NCI-H2029 treated with DMSO at 0.1 percent for 48 hours (cell line): Measurements from ENCODE around the gene ZNF319.
A peak's percentile ranks its signal among the peaks of the same experiment; 100 is the strongest.

Source experiments
- DNase-seq: peaks from one replicate; lab custom pipeline; 2025; lab: John Stamatoyannopoulos, UW

ZNF319 gene

GRCh38 chr16:57956270-57956808, 44.1 kb downstream of the ZNF319 start:
- DNase-seq: no peak

GRCh38 chr16:57955572-57956188, 44.8 kb downstream of the ZNF319 start:
- peak; percentile 52 for DNase-seq

GRCh38 chr16:57953857-57954256, 46.6 kb downstream of the ZNF319 start:
- DNase-seq: no peak

GRCh38 chr16:57952909-57953308, 47.6 kb downstream of the ZNF319 start:
- DNase-seq: no peak

GRCh38 chr16:57951204-57951960, 49.1 kb downstream of the ZNF319 start:
- no peak for DNase-seq

- DNase-seq: no peak
Observed at GRCh38 chr16:57950382-57950781, 50.1 kb downstream of the ZNF319 start.

GRCh38 chr16:57949595-57950238, 50.8 kb downstream of the ZNF319 start:
- no peak for DNase-seq

GRCh38 chr16:57949013-57949412, 51.5 kb downstream of the ZNF319 start:
- DNase-seq: no peak

- DNase-seq: no peak
Observed at GRCh38 chr16:57948027-57948426, 52.4 kb downstream of the ZNF319 start.

- no peak for DNase-seq
Observed at GRCh38 chr16:57947261-57947660, 53.2 kb downstream of the ZNF319 start.

- no peak for DNase-seq
Observed at GRCh38 chr16:57946181-57946801, 54.2 kb downstream of the ZNF319 start.

GRCh38 chr16:57945740-57946138, 54.7 kb downstream of the ZNF319 start:
- no peak for DNase-seq

- DNase-seq: no peak
Observed at GRCh38 chr16:57944970-57945739, 55.3 kb downstream of the ZNF319 start.
